GM12892 (cell line): ENCODE results near the gene PRDM15.

Experiments used
- POLR2A ChIP-seq: IDR thresholded peaks from 2 replicates; pipeline ENCODE4 v1.6.1; 2011; ENCODE audit warnings: low read depth, low read length, control low read depth
- POLR2AphosphoS5 ChIP-seq: IDR thresholded peaks from 2 replicates; pipeline ENCODE4 v1.6.1; 2011; ENCODE audit warnings: low read depth, low read length, control low read depth

GRCh38 chr21:41762753-41763152, 116.4 kb downstream of the PRDM15 start:
- TF ChIP-seq POLR2A (no peak), POLR2AphosphoS5 (no peak)
